Measurements from ENCODE around the gene ARMC6. TPM values are rescaled to one million over a fixed set of nuclear protein-coding genes. Genes with fewer than 3 reads are reported as not detected.

Gene ARMC6
- total and polyA plus RNA-seq, 4 donors = 23.5 to 33.3 (median 32.2) TPM

DNA sequence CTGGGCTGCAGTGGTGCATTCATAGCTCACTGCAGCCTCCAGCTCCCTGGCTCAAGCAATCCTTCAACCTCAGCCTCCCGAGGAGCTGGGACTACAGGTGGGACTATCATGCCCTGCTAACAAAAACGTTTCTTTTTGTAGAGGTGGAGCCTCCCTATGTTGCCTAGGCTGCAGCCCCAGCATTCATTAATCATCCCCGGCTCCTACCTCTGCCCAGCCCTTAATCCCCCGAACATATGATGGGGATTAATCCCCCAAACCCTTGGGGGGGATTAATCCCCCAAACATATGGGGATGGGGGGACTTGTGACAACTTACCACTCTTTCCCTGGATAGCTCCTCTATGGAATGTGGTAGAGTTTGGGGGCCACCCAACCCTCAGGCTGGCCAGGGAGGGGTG, 45.9 kb upstream of the ARMC6 start:
- Histone ChIP-seq H3K4me3 (no peak overlapping the region), H3K27me3 (ENCODE audit: control insufficient read depth in 3 of 3, insufficient read depth in 3 of 3, low read length in 2 of 3) (no peaks in the 10 kb centered on the region), H3K4me1 (ENCODE audit: control insufficient read depth in 5 of 5, insufficient read depth in 5 of 5, low read length in 5 of 5) (peaks cover 0 to 30% (median 12%) of the 10 kb centered on the region in 5 donors), H3K36me3 (ENCODE audit: control insufficient read depth in 4 of 4, insufficient read depth in 4 of 4, low read length in 4 of 4) (peaks cover 0 to 12% (median 0%) of the 10 kb centered on the region in 4 donors), H3K9ac (ENCODE audit: insufficient read depth in 1 of 2, low read length in 2 of 2) (no peak overlapping the region), H3K9me3 (ENCODE audit: control insufficient read depth in 4 of 4, insufficient read depth in 3 of 4, low read length in 3 of 4) (no peaks in the 10 kb centered on the region), H3K27ac (ENCODE audit: low read depth in 1 of 2, low read length in 1 of 2) (no peak overlapping the region)
- no peak for DNase-seq
- no peak for ATAC-seq (ENCODE audit: insufficient read depth, low FRiP score)
- whole genome bisulfite sequencing, 2 donors = 63 to 74% methylated on average over 4 of the region's 4 CpGs
- TF ChIP-seq, protein P1, sequence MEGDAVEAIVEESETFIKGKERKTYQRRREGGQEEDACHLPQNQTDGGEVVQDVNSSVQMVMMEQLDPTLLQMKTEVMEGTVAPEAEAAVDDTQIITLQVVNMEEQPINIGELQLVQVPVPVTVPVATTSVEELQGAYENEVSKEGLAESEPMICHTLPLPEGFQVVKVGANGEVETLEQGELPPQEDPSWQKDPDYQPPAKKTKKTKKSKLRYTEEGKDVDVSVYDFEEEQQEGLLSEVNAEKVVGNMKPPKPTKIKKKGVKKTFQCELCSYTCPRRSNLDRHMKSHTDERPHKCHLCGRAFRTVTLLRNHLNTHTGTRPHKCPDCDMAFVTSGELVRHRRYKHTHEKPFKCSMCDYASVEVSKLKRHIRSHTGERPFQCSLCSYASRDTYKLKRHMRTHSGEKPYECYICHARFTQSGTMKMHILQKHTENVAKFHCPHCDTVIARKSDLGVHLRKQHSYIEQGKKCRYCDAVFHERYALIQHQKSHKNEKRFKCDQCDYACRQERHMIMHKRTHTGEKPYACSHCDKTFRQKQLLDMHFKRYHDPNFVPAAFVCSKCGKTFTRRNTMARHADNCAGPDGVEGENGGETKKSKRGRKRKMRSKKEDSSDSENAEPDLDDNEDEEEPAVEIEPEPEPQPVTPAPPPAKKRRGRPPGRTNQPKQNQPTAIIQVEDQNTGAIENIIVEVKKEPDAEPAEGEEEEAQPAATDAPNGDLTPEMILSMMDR (IDR thresholded peaks at IDR 0.05; ENCODE audit: control extremely low read depth, extremely low read depth) = no peak

DNA sequence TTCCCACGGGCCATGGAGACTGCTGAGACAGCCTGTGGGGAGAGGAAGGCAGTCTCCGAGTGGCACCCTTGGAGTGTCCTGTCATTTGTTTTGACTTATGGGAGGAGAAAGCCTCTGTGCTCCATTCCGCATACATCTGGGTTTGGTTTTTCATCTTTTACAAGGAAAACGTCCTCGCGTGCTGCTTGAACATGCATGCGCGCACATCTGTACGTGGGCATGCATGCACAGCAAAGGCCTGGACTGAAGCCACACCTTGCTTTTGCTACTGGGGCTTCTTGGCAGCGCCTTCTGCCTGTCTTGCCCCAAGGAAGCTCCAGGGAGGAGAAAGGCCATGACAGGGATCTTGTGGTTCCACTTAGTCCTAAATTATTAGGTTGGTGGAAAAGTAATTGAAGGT, 44.1 kb upstream of the ARMC6 start:
- H3K27ac ChIP-seq (ENCODE audit: low read depth in 1 of 2, low read length in 1 of 2) = no peak overlapping the region
- peaks cover 6 to 26% (median 7%) of the 10 kb centered on the region in 4 donors for H3K36me3 ChIP-seq (ENCODE audit: control insufficient read depth in 4 of 4, insufficient read depth in 4 of 4, low read length in 4 of 4)
- peaks cover 0 to 48% (median 19%) of the 10 kb centered on the region in 5 donors for H3K4me1 ChIP-seq (ENCODE audit: control insufficient read depth in 5 of 5, insufficient read depth in 5 of 5, low read length in 5 of 5)
- DNase-seq (no peak), ATAC-seq (ENCODE audit: insufficient read depth, low FRiP score) (no peak)
- TF ChIP-seq, protein P1 (IDR thresholded peaks at IDR 0.05; ENCODE audit: control extremely low read depth, extremely low read depth) = no peak
- no peaks in the 10 kb centered on the region for H3K27me3 ChIP-seq (ENCODE audit: control insufficient read depth in 3 of 3, insufficient read depth in 3 of 3, low read length in 2 of 3)
- no peak overlapping the region for H3K9ac ChIP-seq (ENCODE audit: insufficient read depth in 1 of 2, low read length in 2 of 2)
- no peaks in the 10 kb centered on the region for H3K9me3 ChIP-seq (ENCODE audit: control insufficient read depth in 4 of 4, insufficient read depth in 3 of 4, low read length in 3 of 4)
- no peak overlapping the region for H3K4me3 ChIP-seq
- WGBS, 2 donors = 86 to 89% methylated on average over 10 of the region's 10 CpGs

DNA sequence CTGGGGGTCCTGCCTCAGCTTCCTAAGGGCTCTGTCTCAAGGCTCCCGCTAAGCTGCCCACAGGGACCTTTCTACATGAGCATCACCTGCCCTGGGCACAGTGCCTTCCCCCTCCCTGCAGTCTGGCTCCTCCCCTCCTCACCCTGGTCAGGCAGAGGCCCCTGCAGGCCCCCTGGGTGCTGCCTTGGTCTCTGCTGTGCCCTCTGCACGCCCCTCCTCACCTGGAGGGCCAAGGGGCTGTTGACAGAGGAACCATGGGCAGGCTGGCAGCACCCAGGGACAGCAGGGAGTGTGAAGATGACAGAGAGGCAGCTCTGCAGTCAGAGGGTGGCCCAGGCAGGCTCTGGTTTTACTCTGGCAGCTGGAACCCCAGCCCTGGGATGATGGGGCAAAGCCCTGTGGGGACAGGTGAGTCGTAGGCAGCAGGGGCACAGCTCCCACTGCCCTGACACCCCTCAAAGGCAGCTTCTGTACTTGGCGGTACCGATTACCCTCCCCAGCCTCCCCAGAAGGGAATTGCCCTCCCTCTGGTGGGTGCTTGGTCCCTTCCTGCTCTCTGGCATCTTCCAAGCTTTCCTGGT, 43.2 kb upstream of the ARMC6 start:
- Histone ChIP-seq H3K27me3 (ENCODE audit: control insufficient read depth in 3 of 3, insufficient read depth in 3 of 3, low read length in 2 of 3) (no peaks in the 10 kb centered on the region), H3K4me3 (no peak overlapping the region), H3K9me3 (ENCODE audit: control insufficient read depth in 4 of 4, insufficient read depth in 3 of 4, low read length in 3 of 4) (no peaks in the 10 kb centered on the region), H3K9ac (ENCODE audit: insufficient read depth in 1 of 2, low read length in 2 of 2) (no peak overlapping the region), H3K27ac (ENCODE audit: low read depth in 1 of 2, low read length in 1 of 2) (no peak overlapping the region), H3K36me3 (ENCODE audit: control insufficient read depth in 4 of 4, insufficient read depth in 4 of 4, low read length in 4 of 4) (peaks cover 7 to 34% (median 9%) of the 10 kb centered on the region in 4 donors), H3K4me1 (ENCODE audit: control insufficient read depth in 5 of 5, insufficient read depth in 5 of 5, low read length in 5 of 5) (peaks cover 0 to 49% (median 20%) of the 10 kb centered on the region in 5 donors)
- TF ChIP-seq, protein P1 (IDR thresholded peaks at IDR 0.05; ENCODE audit: control extremely low read depth, extremely low read depth) = no peak
- WGBS, 2 donors = 86 to 87% methylated on average over 5 of the region's 5 CpGs
- no peak for DNase-seq
- ATAC-seq (ENCODE audit: insufficient read depth, low FRiP score) = no peak

DNA sequence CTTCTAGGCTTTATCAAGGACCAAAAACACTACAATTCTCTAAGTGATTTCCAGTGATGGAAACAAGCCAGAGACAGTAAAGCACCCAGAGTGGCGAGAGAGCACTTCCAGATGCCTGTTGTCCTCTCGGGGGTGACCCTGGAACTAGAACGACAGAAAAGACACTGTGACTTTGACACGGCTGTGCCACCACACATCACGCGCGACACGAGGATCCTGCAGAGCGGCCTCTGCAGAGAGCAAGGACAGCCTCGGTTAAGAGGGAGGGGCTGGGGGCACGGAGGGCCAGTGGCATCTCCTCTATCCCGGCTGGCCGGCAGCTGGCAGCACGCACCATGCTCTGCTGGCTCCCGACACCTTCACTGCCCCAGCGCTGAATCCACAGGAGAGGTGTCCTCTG, 42.4 kb upstream of the ARMC6 start:
- no peak overlapping the region for H3K4me3 ChIP-seq
- H3K9me3 ChIP-seq (ENCODE audit: control insufficient read depth in 4 of 4, insufficient read depth in 3 of 4, low read length in 3 of 4) = no peaks in the 10 kb centered on the region
- H3K36me3 ChIP-seq (ENCODE audit: control insufficient read depth in 4 of 4, insufficient read depth in 4 of 4, low read length in 4 of 4) = peaks cover 7 to 37% (median 9%) of the 10 kb centered on the region in 4 donors
- peaks cover 0 to 51% (median 24%) of the 10 kb centered on the region in 5 donors for H3K4me1 ChIP-seq (ENCODE audit: control insufficient read depth in 5 of 5, insufficient read depth in 5 of 5, low read length in 5 of 5)
- WGBS, 2 donors = 86 to 91% methylated on average over 16 of the region's 16 CpGs
- no peak overlapping the region for H3K27ac ChIP-seq (ENCODE audit: low read depth in 1 of 2, low read length in 1 of 2)
- H3K9ac ChIP-seq (ENCODE audit: insufficient read depth in 1 of 2, low read length in 2 of 2) = no peak overlapping the region
- H3K27me3 ChIP-seq (ENCODE audit: control insufficient read depth in 3 of 3, insufficient read depth in 3 of 3, low read length in 2 of 3) = no peaks in the 10 kb centered on the region
- TF ChIP-seq, protein P1 (IDR thresholded peaks at IDR 0.05; ENCODE audit: control extremely low read depth, extremely low read depth) = no peak
- peak; percentile 66 to 84 (median 79) for DNase-seq
- ATAC-seq (ENCODE audit: insufficient read depth, low FRiP score) = no peak

All from lung (tissue), 12 donors.